Ovary (tissue), 9 donors: Measurements from ENCODE around the gene IL6R. TPM values are rescaled to one million over a fixed set of nuclear protein-coding genes. Genes with fewer than 3 reads are reported as not detected.
"Not testable (repeated sequence)": the region's sequence is repeated elsewhere in the genome, so short reads cannot be mapped to it uniquely, and the experiment has no call there.

Experiments used
- DNase-seq, 5 donors: peaks; one replicate each; pipeline ENCODE4 v3.0.0-alpha.2; 2019 to 2020
- H3K27ac ChIP-seq, 2 donors: fragments of 200-600 bp; one replicate each; pipeline versions ENCODE4 v1.5.1 to v1.8.0; 2019 to 2022
- H3K27me3 ChIP-seq: fragments of 200-600 bp; one replicate; pipeline ENCODE4 v1.8.0; 2022
- H3K36me3 ChIP-seq: fragments of 200-600 bp; sonication (generic); one replicate; pipeline ENCODE4 v1.5.1; 2019
- H3K4me1 ChIP-seq: one replicate; pipeline ENCODE4 v1.8.1; 2013; ENCODE audit warnings: mild to moderate bottlenecking, moderate library complexity; ENCODE audit not compliant: insufficient read depth
- H3K4me3 ChIP-seq: fragments of 200-600 bp; sonication (generic); one replicate; pipeline ENCODE4 v1.5.1; 2017
- H3K9me3 ChIP-seq, 2 donors: fragments of 200-600 bp in 1 of 2; sonication (generic) in 1 of 2; one replicate each; pipeline versions ENCODE4 v1.5.1 to v1.8.1; 2013 to 2019; ENCODE audit warnings: mild to moderate bottlenecking in 1 of 2, moderate library complexity in 1 of 2
- CTCF ChIP-seq, 3 donors: fragments of 450-650 bp in 2 of 3; fragments of 200-600 bp in 1 of 3; IDR thresholded peaks; one replicate each; pipeline versions ENCODE4 v1.5.1 to v1.8.0; 2016 to 2022; ENCODE audit warnings: antibody characterized with exemption in 3 of 3, mild to moderate bottlenecking in 1 of 3
- EP300 ChIP-seq: sonication (generic); formaldehyde crosslinking; IDR thresholded peaks from one replicate; pipeline ENCODE4 v1.6.1; 2017; ENCODE audit warnings: antibody characterized with exemption
- POLR2A ChIP-seq: fragments of 450-650 bp; IDR thresholded peaks from one replicate; pipeline ENCODE4 v1.6.1; 2017; ENCODE audit warnings: antibody characterized with exemption, mild to moderate bottlenecking, moderate library complexity
- WGBS, 3 donors: extraction: QIAGEN DNeasy Blood & Tissue Kit in 1 of 3; methylation state at CpG; one replicate each; pipeline versions ENCODE4 v1.1.5 to v1.1.7; 2013 to 2017; 5-methylcytosine and 5-hydroxymethylcytosine counted together
- intact Hi-C, 4 donors: fragments of 100-400 bp; cut with DNase I; formaldehyde crosslinking; loops; one replicate each; pipeline versions ENCODE4 v1.11.0 to v1.15.1; 2022 to 2023
- polyA plus RNA-seq, 2 donors: library from polyadenylated mRNA; stranded (reverse); fragments of 200-250 nt in 1 of 2; fragments of 350-450 nt in 1 of 2; fragmentation: Illumina TruSeq in 1 of 2; extraction: RNeasy Lipid Tissue Mini Kit (QIAGEN cat#74804) in 1 of 2; gene quantifications; one replicate each; pipeline ENCODE4 v1.2.3, GENCODE V29; 2013 to 2014
- total RNA-seq, 7 donors: library from RNA; depleted of rRNA in 2 of 7; stranded (reverse); fragments of >200 nt in 2 of 7; fragmentation: NEBNext Ultra II Directional in 3 of 7; extraction: Animal tissue kit (Norgen Biotek cat#: 25700) in 3 of 7; gene quantifications; one replicate each; pipeline versions ENCODE4 v1.1.0 to v1.2.4, GENCODE V29; 2016 to 2023
- donor health status: DM: no; HTN: no; CAD: no; lungs with moderate emphysema.
- donor health status: DM: no; HTN: no; CAD: no.
- donor health status: Bipolar disorder and iron deficiency.
- donor health status: DM: yes; HTN: yes; CAD: no.
- donor health status: DM: no; HTN: no; CAD: no.
- donor health status: DM: yes; HTN: yes; CAD: no.

Gene IL6R
- total and polyA plus RNA-seq, 9 donors = 6.5 to 37.0 (median 12.2) TPM

- 70 to 75% (median 73%) methylated on average over 14 of the region's 14 CpGs for WGBS, 3 donors
- Histone ChIP-seq H3K27me3 (no peaks in the 10 kb centered on the region), H3K36me3 (no peaks in the 10 kb centered on the region), H3K4me1 (no peaks in the 10 kb centered on the region), H3K4me3 (no peak overlapping the region), H3K27ac (no peak overlapping the region), H3K9me3 (no peaks in the 10 kb centered on the region)
- no peak for TF ChIP-seq POLR2A
- DNase-seq = no peak
- intact Hi-C loops = loop anchor here in 2 of 4 donors (5.0 to 10.0 kb wide), 3 partner anchors 61 to 591 kb away; partner anchors contain the start of gene EFNA3 (in 1 of the 2)
These were observed 79.0 kb downstream of the IL6R start for GRCh38 chr1:154483941-154484803.

DNA sequence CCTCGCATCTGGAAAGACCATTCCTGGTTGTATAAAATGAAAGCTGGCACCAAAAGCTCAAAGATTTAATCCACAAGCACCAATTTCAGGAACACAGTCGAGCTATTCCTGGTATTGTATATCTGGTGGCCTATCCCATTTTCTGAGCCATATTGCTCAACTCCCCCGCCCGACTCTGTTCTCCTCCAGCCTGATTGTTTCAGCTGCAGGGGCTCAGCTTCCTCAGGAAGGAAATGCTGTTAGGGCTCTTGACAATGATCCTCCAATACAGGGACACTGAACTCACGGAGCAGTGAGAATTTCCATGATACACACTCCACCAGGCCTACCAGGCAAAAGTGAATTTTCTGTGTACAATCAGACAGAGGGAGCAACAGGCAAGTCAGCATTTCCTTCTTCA lies 80.0 kb downstream of the IL6R start:
- no peaks in the 10 kb centered on the region for H3K9me3 ChIP-seq
- no peaks in the 10 kb centered on the region for H3K27me3 ChIP-seq
- TF ChIP-seq CTCF (IDR thresholded peaks at IDR 0.05) (no peak), EP300 (no peak), POLR2A (no peak)
- WGBS, 3 donors = 78 to 85% (median 81%) methylated on average over 5 of the region's 5 CpGs
- no peaks in the 10 kb centered on the region for H3K36me3 ChIP-seq
- peak in 1 of 5 donors; percentile 41 for DNase-seq
- H3K4me1 ChIP-seq = no peaks in the 10 kb centered on the region
- H3K4me3 ChIP-seq = no peak overlapping the region
- no peak overlapping the region for H3K27ac ChIP-seq
- intact Hi-C loops = loop anchor here in 2 of 4 donors (5.0 to 10.0 kb wide), 3 partner anchors 57 to 590 kb away; partner anchors contain the start of gene EFNA3 (in 1 of the 2)

DNA sequence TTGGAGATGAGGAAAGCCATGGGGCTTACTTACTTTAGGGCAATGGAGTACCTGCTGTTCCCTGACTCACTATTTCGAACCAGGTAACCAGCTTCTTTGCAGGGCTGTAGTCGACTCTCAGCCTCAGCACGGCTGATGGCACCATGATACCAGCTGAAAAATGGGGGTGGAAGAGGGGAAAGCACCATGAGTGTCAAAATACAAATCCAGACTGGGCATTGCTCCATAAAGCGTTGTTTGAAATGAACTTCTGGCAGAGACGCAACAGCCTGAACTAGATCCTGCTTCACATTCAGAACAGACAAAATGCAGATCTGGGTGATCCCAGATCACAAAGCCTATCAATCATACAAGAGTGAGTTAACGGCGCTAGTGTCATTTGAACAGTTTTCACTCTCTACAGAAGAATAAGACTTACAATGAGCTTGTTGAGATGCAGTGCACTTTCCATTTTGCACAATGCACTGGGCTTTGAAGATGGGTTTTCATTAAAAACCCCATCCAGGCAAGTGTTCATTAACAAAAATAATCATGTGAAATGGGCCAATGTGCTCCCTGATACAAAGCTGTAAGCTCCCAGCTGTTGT lies 80.9 kb downstream of the IL6R start:
- no peaks in the 10 kb centered on the region for H3K9me3 ChIP-seq
- no peak overlapping the region for H3K27ac ChIP-seq
- H3K4me3 ChIP-seq = no peak overlapping the region
- H3K36me3 ChIP-seq = no peaks in the 10 kb centered on the region
- intact Hi-C loops = loop anchor here in 2 of 4 donors (5.0 to 10.0 kb wide), 3 partner anchors 56 to 589 kb away; partner anchors contain the start of gene EFNA3 (in 1 of the 2)
- WGBS, 3 donors = 67 to 79% (median 74%) methylated on average over 7 of the region's 7 CpGs
- DNase-seq = no peak
- no peaks in the 10 kb centered on the region for H3K4me1 ChIP-seq
- TF ChIP-seq CTCF (IDR thresholded peaks at IDR 0.05) = no peak
- no peak for TF ChIP-seq EP300
- no peak for TF ChIP-seq POLR2A
- no peaks in the 10 kb centered on the region for H3K27me3 ChIP-seq

DNA sequence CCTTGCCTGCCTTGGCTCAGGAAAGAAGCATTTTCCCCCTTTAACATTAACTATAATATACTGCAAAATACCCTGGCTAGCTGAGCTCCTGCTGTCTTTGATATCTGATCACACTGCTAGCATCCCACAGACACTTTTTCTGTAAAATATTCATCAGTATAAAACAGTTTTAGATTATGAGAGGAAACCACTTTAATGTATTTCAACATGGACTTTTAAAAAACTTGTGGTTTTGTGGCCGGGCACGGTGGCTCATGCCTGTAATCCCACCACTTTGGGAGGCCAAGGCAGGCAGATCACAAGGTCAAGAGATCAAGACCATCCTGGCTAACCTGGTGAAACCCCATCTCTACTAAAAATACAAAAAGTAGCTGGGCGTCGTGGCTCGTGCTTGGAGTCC lies 81.6 kb downstream of the IL6R start:
- intact Hi-C loops = loop anchor here in 2 of 4 donors (5.0 to 10.0 kb wide), 3 partner anchors 56 to 588 kb away; partner anchors contain the start of gene EFNA3 (in 1 of the 2)
- not testable (repeated sequence) for DNase-seq, H3K9me3 ChIP-seq, H3K27me3 ChIP-seq, H3K4me3 ChIP-seq, H3K27ac ChIP-seq, H3K4me1 ChIP-seq, H3K36me3 ChIP-seq
- 73 to 84% (median 74%) methylated on average over 5 of the region's 5 CpGs for WGBS, 3 donors

DNA sequence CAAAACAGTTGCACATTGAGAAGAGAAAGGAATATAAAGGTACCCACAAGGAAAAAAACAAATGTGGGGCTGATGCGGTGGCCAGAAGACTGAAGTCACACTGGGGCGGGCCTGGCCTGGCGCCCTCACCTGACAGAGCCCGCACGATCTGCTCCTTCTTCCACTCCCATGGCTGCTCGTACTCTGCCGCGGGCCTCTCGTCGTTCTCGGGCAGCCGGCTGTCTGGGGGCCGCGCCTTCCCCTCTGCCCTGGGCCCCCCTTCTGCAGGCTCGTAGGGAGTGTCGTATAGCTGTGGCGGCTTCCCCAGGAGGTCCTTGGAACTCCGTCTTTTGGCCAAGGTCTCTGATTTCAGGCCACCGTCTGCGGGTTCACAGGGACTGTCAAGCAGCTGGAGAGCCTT lies 83.8 kb downstream of the IL6R start:
- Histone ChIP-seq H3K4me3 (no peak overlapping the region), H3K4me1 (no peaks in the 10 kb centered on the region), H3K9me3 (no peaks in the 10 kb centered on the region), H3K36me3 (no peaks in the 10 kb centered on the region), H3K27me3 (no peaks in the 10 kb centered on the region), H3K27ac (no peak overlapping the region)
- intact Hi-C loops = loop anchor here in 2 of 4 donors (5.0 to 10.0 kb wide), 3 partner anchors 53 to 586 kb away; partner anchors contain the start of gene EFNA3 (in 1 of the 2)
- no peak for DNase-seq
- WGBS, 3 donors = 54 to 65% (median 58%) methylated on average over 20 of the region's 20 CpGs
- TF ChIP-seq CTCF (IDR thresholded peaks at IDR 0.05) (no peak), EP300 (no peak), POLR2A (no peak)
